CD4-positive, alpha-beta memory T cell (primary cell): ENCODE measurements around the gene TAS2R1. TPM values are rescaled to one million over a fixed set of nuclear protein-coding genes. Genes with fewer than 3 reads are reported as not detected.

ENCODE experiments used
- CTCF ChIA-PET: fragments of 350-600 bp; sonication (Branson Sonifier 250); formaldehyde crosslinking; loops from one replicate; lab custom pipeline; 2021; ENCODE audit warnings: inconsistent platforms; ENCODE audit not compliant: partially characterized antibody; lab: Charles Lee
- POLR2A ChIA-PET: fragments of 350-600 bp; sonication (Branson Sonifier 250); formaldehyde crosslinking; loops from one replicate; lab custom pipeline; 2021; ENCODE audit not compliant: partially characterized antibody; lab: Charles Lee
- DNase-seq, 5 donors: peaks; one replicate each; pipeline versions ENCODE4 v3.0.0 to v3.0.0-alpha.2; 2020 to 2022; ENCODE audit warnings: mixed read lengths in 1 of 5
- H3K27ac ChIP-seq: one replicate; pipeline ENCODE4 v1.7.0; 2013; ENCODE audit warnings: low read depth, low read length
- H3K27me3 ChIP-seq: 2 replicates; pipeline ENCODE4 v1.7.0; 2013; ENCODE audit warnings: mild to moderate bottlenecking, low read length, moderate library complexity; ENCODE audit not compliant: insufficient read depth
- H3K36me3 ChIP-seq: 2 replicates; pipeline ENCODE4 v1.7.0; 2013; ENCODE audit warnings: mild to moderate bottlenecking, low read length, moderate library complexity; ENCODE audit not compliant: insufficient read depth
- H3K4me1 ChIP-seq: 2 replicates; pipeline ENCODE4 v1.7.0; 2013; ENCODE audit warnings: mild to moderate bottlenecking, low read length, moderate library complexity; ENCODE audit not compliant: insufficient read depth
- H3K4me3 ChIP-seq, 2 donors: one replicate each; pipeline ENCODE4 v1.7.0; 2013; ENCODE audit warnings: low read length in 2 of 2, mild to moderate bottlenecking in 1 of 2
- H3K9me3 ChIP-seq, 2 donors: one replicate each; pipeline ENCODE4 v1.7.0; 2013; ENCODE audit warnings: low read length in 2 of 2, control low read depth in 1 of 2; ENCODE audit not compliant: control insufficient read depth in 1 of 2
- H3K27ac Mint-ChIP-seq, 7 donors: one replicate each; pipeline ENCODE4 v1.8.0; 2020 to 2021; ENCODE audit warnings: mixed read lengths in 7 of 7, mild to moderate bottlenecking in 6 of 7, inconsistent platforms in 3 of 7, moderate library complexity in 3 of 7
- H3K27me3 Mint-ChIP-seq, 2 donors: one replicate each; pipeline ENCODE4 v1.8.0; 2020 to 2021; ENCODE audit warnings: mixed read lengths in 2 of 2
- H3K36me3 Mint-ChIP-seq, 2 donors: one replicate each; pipeline ENCODE4 v1.8.0; 2020 to 2021; ENCODE audit warnings: mixed read lengths in 2 of 2, inconsistent platforms in 1 of 2, mild to moderate bottlenecking in 1 of 2
- H3K4me1 Mint-ChIP-seq, 4 donors: one replicate each; pipeline ENCODE4 v1.8.0; 2020 to 2021; ENCODE audit warnings: mixed read lengths in 4 of 4, mild to moderate bottlenecking in 1 of 4
- H3K4me3 Mint-ChIP-seq, 8 donors: one replicate each; pipeline ENCODE4 v1.8.0; 2020 to 2021; ENCODE audit warnings: mixed read lengths in 8 of 8, mild to moderate bottlenecking in 7 of 8, moderate library complexity in 6 of 8, inconsistent platforms in 3 of 8
- H3K9me3 Mint-ChIP-seq, 8 donors: one replicate each; pipeline ENCODE4 v1.8.0; 2020 to 2021; ENCODE audit warnings: mixed read lengths in 8 of 8, mild to moderate bottlenecking in 5 of 8, inconsistent platforms in 3 of 8, moderate library complexity in 1 of 8
- intact Hi-C: fragments of 100-400 bp; cut with micrococcal nuclease; formaldehyde crosslinking; loops from one replicate; pipeline ENCODE4 v1.15.1; 2023
- polyA plus RNA-seq, 2 donors: library from polyadenylated mRNA; unstranded; fragments of 300-500 nt; fragmentation: Illumina TruSeq; gene quantifications; one replicate each; pipeline ENCODE4 v1.2.3, GENCODE V29; 2021
- total RNA-seq, 2 experiments: library from RNA; stranded (reverse); gene quantifications; one replicate each; pipeline ENCODE4 v1.2.3, GENCODE V29; 2021

The TAS2R1 gene
- total and polyA plus RNA-seq, 4 experiments from 2014 or later: 0.14 TPM; not detected in 3

- no peak overlapping the region for H3K4me3 Mint-ChIP-seq
- DNase-seq: no peak
- CTCF ChIA-PET: no interaction called here
- H3K4me1 Mint-ChIP-seq: no peaks in the 10 kb centered on the region
- no peaks in the 10 kb centered on the region for H3K36me3 Mint-ChIP-seq
- H3K4me3 ChIP-seq: no peak overlapping the region
- H3K9me3 Mint-ChIP-seq: peaks cover 2 to 23% (median 12%) of the 10 kb centered on the region in 8 donors
- H3K27ac ChIP-seq: no peak overlapping the region
- no peaks in the 10 kb centered on the region for H3K27me3 ChIP-seq
- no peaks in the 10 kb centered on the region for H3K4me1 ChIP-seq
- no peaks in the 10 kb centered on the region for H3K36me3 ChIP-seq
- H3K27me3 Mint-ChIP-seq: no peaks in the 10 kb centered on the region
- intact Hi-C loops: no loop called here
- H3K27ac Mint-ChIP-seq: no peak overlapping the region
- H3K9me3 ChIP-seq: peaks cover 0 to 14% of the 10 kb centered on the region in 2 donors
- POLR2A ChIA-PET: no interaction called here
Measured at GRCh38 chr5:9641806-9642355, 11.7 kb upstream of the TAS2R1 start.

- H3K27ac ChIP-seq: no peak overlapping the region
- Mint-ChIP-seq H3K36me3 (no peaks in the 10 kb centered on the region), H3K27ac (no peak overlapping the region), H3K4me3 (no peak overlapping the region), H3K27me3 (no peaks in the 10 kb centered on the region), H3K9me3 (peaks cover 5 to 27% (median 14%) of the 10 kb centered on the region in 8 donors), H3K4me1 (no peaks in the 10 kb centered on the region)
- intact Hi-C loops: no loop called here
- H3K4me3 ChIP-seq: no peak overlapping the region
- no peaks in the 10 kb centered on the region for H3K4me1 ChIP-seq
- CTCF ChIA-PET: no interaction called here
- no peak for DNase-seq
- H3K27me3 ChIP-seq: no peaks in the 10 kb centered on the region
- peaks cover 0 to 3% of the 10 kb centered on the region in 2 donors for H3K9me3 ChIP-seq
- POLR2A ChIA-PET: no interaction called here
- H3K36me3 ChIP-seq: no peaks in the 10 kb centered on the region
Measured at GRCh38 chr5:9632495-9632894, 2.3 kb upstream of the TAS2R1 start.

GRCh38 chr5:9627541-9627940 is 2.6 kb downstream of the TAS2R1 start:
- Histone ChIP-seq H3K4me1 (no peaks in the 10 kb centered on the region), H3K9me3 (no peaks in the 10 kb centered on the region), H3K27me3 (no peaks in the 10 kb centered on the region), H3K36me3 (no peaks in the 10 kb centered on the region), H3K4me3 (no peak overlapping the region), H3K27ac (no peak overlapping the region)
- H3K4me3 Mint-ChIP-seq: no peak overlapping the region
- ChIA-PET POLR2A (no interaction called here), CTCF (interaction anchor here (1.2 kb wide), 1 partner anchor 11 kb away, joined by 3 read pairs; no protein-coding TSS in a partner anchor)
- no peaks in the 10 kb centered on the region for H3K36me3 Mint-ChIP-seq
- H3K4me1 Mint-ChIP-seq: no peaks in the 10 kb centered on the region
- intact Hi-C loops: no loop called here
- peaks cover 3 to 9% (median 6%) of the 10 kb centered on the region in 8 donors for H3K9me3 Mint-ChIP-seq
- no peak for DNase-seq
- H3K27me3 Mint-ChIP-seq: peaks cover 0 to 1% of the 10 kb centered on the region in 2 donors
- H3K27ac Mint-ChIP-seq: no peak overlapping the region

- Histone ChIP-seq H3K27ac (no peak overlapping the region), H3K36me3 (no peaks in the 10 kb centered on the region), H3K9me3 (no peaks in the 10 kb centered on the region), H3K4me3 (no peak overlapping the region), H3K27me3 (no peaks in the 10 kb centered on the region), H3K4me1 (no peaks in the 10 kb centered on the region)
- DNase-seq: no peak
- ChIA-PET CTCF (interaction anchor here (1.2 kb wide), 1 partner anchor 10 kb away, joined by 3 read pairs; no protein-coding TSS in a partner anchor), POLR2A (no interaction called here)
- no peaks in the 10 kb centered on the region for H3K36me3 Mint-ChIP-seq
- H3K27ac Mint-ChIP-seq: no peak overlapping the region
- intact Hi-C loops: no loop called here
- peaks cover 3 to 9% (median 5%) of the 10 kb centered on the region in 8 donors for H3K9me3 Mint-ChIP-seq
- no peak overlapping the region for H3K4me3 Mint-ChIP-seq
- H3K4me1 Mint-ChIP-seq: no peaks in the 10 kb centered on the region
- peaks cover 0 to 1% of the 10 kb centered on the region in 2 donors for H3K27me3 Mint-ChIP-seq
Measured at GRCh38 chr5:9626955-9627354, 3.2 kb downstream of the TAS2R1 start.

GRCh38 chr5:9625731-9626130 is 4.4 kb downstream of the TAS2R1 start:
- no peak overlapping the region for H3K27ac ChIP-seq
- H3K4me3 Mint-ChIP-seq: no peak overlapping the region
- H3K4me1 Mint-ChIP-seq: no peaks in the 10 kb centered on the region
- H3K4me1 ChIP-seq: no peaks in the 10 kb centered on the region
- H3K4me3 ChIP-seq: no peak overlapping the region
- DNase-seq: no peak
- no peaks in the 10 kb centered on the region for H3K27me3 ChIP-seq
- H3K27me3 Mint-ChIP-seq: peaks cover 0 to 1% of the 10 kb centered on the region in 2 donors
- intact Hi-C loops: no loop called here
- no peaks in the 10 kb centered on the region for H3K9me3 ChIP-seq
- peaks cover 3 to 9% (median 6%) of the 10 kb centered on the region in 8 donors for H3K9me3 Mint-ChIP-seq
- ChIA-PET POLR2A (no interaction called here), CTCF (no interaction called here)
- H3K36me3 ChIP-seq: no peaks in the 10 kb centered on the region
- H3K36me3 Mint-ChIP-seq: no peaks in the 10 kb centered on the region
- H3K27ac Mint-ChIP-seq: no peak overlapping the region

GRCh38 chr5:9625286-9625685 is 4.9 kb downstream of the TAS2R1 start:
- POLR2A ChIA-PET: no interaction called here
- peaks cover 0 to 1% of the 10 kb centered on the region in 2 donors for H3K27me3 Mint-ChIP-seq
- no peak overlapping the region for H3K27ac Mint-ChIP-seq
- Histone ChIP-seq H3K27me3 (no peaks in the 10 kb centered on the region), H3K36me3 (no peaks in the 10 kb centered on the region), H3K4me1 (no peaks in the 10 kb centered on the region), H3K27ac (no peak overlapping the region), H3K4me3 (no peak overlapping the region), H3K9me3 (no peaks in the 10 kb centered on the region)
- H3K9me3 Mint-ChIP-seq: peaks cover 3 to 9% (median 6%) of the 10 kb centered on the region in 8 donors
- DNase-seq: no peak
- CTCF ChIA-PET: no interaction called here
- intact Hi-C loops: no loop called here
- H3K4me1 Mint-ChIP-seq: no peaks in the 10 kb centered on the region
- no peaks in the 10 kb centered on the region for H3K36me3 Mint-ChIP-seq
- no peak overlapping the region for H3K4me3 Mint-ChIP-seq

GRCh38 chr5:9624196-9624947 is 5.8 kb downstream of the TAS2R1 start:
- H3K4me3 Mint-ChIP-seq: no peak overlapping the region
- intact Hi-C loops: no loop called here
- peaks cover 0 to 1% of the 10 kb centered on the region in 2 donors for H3K27me3 Mint-ChIP-seq
- no peaks in the 10 kb centered on the region for H3K27me3 ChIP-seq
- H3K36me3 Mint-ChIP-seq: no peaks in the 10 kb centered on the region
- peaks cover 0 to 8% (median 3%) of the 10 kb centered on the region in 8 donors for H3K9me3 Mint-ChIP-seq
- no peak overlapping the region for H3K27ac Mint-ChIP-seq
- DNase-seq: no peak
- POLR2A ChIA-PET: no interaction called here
- H3K4me1 ChIP-seq: no peaks in the 10 kb centered on the region
- H3K4me1 Mint-ChIP-seq: no peaks in the 10 kb centered on the region
- no peak overlapping the region for H3K27ac ChIP-seq
- CTCF ChIA-PET: no interaction called here
- no peak overlapping the region for H3K4me3 ChIP-seq
- H3K9me3 ChIP-seq: no peaks in the 10 kb centered on the region
- H3K36me3 ChIP-seq: no peaks in the 10 kb centered on the region
